Brain microvascular endothelial cell (primary cell): ENCODE measurements around the gene SASH1.

Experiments used
- DNase-seq: peaks from one replicate; pipeline ENCODE4 v3.0.0-alpha.2; 2020
- H3K27ac ChIP-seq: fragments of 250-450 bp; sonication (Bioruptor Pico); 2 replicates; pipeline ENCODE4 v1.5.1; 2020; ENCODE audit warnings: mild to moderate bottlenecking, moderate library complexity
- H3K27me3 ChIP-seq: fragments of 250-450 bp; sonication (Bioruptor Pico); replicated peaks from 2 replicates; pipeline ENCODE4 v1.5.1; 2020; ENCODE audit warnings: mild to moderate bottlenecking
- H3K36me3 ChIP-seq: fragments of 250-450 bp; sonication (Bioruptor Pico); replicated peaks from 2 replicates; pipeline ENCODE4 v1.5.1; 2020; ENCODE audit warnings: mild to moderate bottlenecking
- H3K4me3 ChIP-seq: 2 replicates; pipeline ENCODE4 v1.5.1; 2011; ENCODE audit warnings: low read depth, mild to moderate bottlenecking, control low read depth, low read length, moderate library complexity
- in situ Hi-C: cut with HindIII; loops from 2 replicates; pipeline ENCODE4 v1.10.0; 2017; ENCODE audit warnings: low sequenced_read_pairs, low pct_ligation_motif_present
- TF ChIP-seq, protein P1 (sequence below): IDR thresholded peaks from 2 replicates; pipeline ENCODE4 v1.5.1; 2011; ENCODE audit warnings: low read depth, mild to moderate bottlenecking, moderate library complexity, low read length, control low read depth, inconsistent platforms; ENCODE audit errors: missing control alignments

Gene SASH1

DNA sequence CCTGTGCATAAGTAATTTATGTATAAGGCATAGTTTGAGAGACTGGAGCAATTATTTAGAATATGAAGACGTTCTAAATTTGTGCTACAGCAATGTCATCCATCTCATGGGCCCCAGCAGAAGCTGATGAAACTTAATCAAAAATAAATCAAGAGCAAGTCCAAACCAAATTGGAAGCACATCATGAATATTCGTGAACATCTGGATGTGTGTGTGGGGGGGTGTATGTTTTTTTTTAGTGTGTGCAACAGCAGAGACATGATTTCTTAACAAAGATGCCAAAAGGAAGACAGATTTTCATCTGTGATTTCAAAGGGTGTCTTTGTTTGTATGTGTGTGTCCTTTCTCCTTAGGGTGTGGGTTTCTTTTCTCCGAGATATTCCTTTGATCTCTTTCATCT lies 58.9 kb downstream of the SASH1 start:
- Histone ChIP-seq H3K36me3 (no peaks in the 10 kb centered on the region), H3K27ac (no peak overlapping the region), H3K4me3 (no peak overlapping the region), H3K27me3 (no peaks in the 10 kb centered on the region)
- TF ChIP-seq, protein P1, sequence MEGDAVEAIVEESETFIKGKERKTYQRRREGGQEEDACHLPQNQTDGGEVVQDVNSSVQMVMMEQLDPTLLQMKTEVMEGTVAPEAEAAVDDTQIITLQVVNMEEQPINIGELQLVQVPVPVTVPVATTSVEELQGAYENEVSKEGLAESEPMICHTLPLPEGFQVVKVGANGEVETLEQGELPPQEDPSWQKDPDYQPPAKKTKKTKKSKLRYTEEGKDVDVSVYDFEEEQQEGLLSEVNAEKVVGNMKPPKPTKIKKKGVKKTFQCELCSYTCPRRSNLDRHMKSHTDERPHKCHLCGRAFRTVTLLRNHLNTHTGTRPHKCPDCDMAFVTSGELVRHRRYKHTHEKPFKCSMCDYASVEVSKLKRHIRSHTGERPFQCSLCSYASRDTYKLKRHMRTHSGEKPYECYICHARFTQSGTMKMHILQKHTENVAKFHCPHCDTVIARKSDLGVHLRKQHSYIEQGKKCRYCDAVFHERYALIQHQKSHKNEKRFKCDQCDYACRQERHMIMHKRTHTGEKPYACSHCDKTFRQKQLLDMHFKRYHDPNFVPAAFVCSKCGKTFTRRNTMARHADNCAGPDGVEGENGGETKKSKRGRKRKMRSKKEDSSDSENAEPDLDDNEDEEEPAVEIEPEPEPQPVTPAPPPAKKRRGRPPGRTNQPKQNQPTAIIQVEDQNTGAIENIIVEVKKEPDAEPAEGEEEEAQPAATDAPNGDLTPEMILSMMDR: no peak
- no peak for DNase-seq
- in situ Hi-C loops: no loop called here

DNA sequence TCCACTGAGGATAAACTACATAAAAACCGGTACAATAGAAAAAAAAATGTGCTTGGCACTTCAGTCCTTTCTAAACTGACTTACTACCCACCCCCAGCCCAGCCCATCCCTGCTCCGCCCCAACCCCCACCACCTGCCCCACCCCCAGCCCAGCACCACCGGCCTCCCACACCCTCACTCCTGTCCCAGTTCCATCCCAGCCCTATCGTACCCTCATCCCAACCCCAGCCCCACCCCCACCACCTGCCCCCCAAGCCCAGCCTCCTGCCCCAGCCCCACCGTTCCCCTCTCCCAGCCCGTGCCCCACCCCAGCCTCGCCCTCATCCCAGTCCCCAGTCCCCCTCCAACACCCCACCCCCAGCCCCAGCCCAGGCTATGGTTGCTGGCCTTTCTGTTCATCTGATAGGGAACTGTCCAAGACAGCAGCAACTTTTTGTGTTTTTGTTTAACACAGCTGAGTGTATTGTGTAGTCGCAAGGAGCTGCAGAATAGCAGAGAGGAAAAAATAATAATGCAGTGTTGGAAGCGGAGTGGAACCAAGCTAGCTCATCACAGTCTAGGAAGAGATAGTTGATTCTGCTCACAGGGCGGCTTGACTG lies 61.9 kb downstream of the SASH1 start:
- H3K27ac ChIP-seq: no peak overlapping the region
- no peaks in the 10 kb centered on the region for H3K27me3 ChIP-seq
- no peak overlapping the region for H3K4me3 ChIP-seq
- DNase-seq: no peak
- in situ Hi-C loops: no loop called here
- TF ChIP-seq, protein P1: no peak
- no peaks in the 10 kb centered on the region for H3K36me3 ChIP-seq

DNA sequence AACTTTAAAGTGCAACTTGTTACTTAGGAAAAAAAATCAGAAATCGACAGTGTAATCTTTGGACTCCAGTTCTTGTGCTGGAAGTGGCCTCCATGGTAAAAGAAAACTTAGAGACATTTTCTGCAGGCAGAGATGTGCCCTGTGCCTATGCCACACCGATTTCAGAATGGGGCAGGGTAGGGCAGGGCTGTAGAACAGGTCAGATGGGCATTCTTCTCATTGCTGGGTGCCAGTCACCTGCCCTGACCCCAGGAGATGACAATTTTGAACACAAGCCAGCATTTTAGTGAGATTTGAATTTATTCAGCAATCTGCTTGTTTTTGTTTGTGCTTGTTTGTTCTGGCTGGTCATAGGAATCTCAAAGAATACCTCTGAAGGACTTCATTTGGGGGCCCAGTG lies 63.3 kb downstream of the SASH1 start:
- no peak for DNase-seq
- in situ Hi-C loops: no loop called here
- Histone ChIP-seq H3K27me3 (no peaks in the 10 kb centered on the region), H3K4me3 (no peak overlapping the region), H3K36me3 (no peaks in the 10 kb centered on the region), H3K27ac (no peak overlapping the region)
- TF ChIP-seq, protein P1: no peak

DNA sequence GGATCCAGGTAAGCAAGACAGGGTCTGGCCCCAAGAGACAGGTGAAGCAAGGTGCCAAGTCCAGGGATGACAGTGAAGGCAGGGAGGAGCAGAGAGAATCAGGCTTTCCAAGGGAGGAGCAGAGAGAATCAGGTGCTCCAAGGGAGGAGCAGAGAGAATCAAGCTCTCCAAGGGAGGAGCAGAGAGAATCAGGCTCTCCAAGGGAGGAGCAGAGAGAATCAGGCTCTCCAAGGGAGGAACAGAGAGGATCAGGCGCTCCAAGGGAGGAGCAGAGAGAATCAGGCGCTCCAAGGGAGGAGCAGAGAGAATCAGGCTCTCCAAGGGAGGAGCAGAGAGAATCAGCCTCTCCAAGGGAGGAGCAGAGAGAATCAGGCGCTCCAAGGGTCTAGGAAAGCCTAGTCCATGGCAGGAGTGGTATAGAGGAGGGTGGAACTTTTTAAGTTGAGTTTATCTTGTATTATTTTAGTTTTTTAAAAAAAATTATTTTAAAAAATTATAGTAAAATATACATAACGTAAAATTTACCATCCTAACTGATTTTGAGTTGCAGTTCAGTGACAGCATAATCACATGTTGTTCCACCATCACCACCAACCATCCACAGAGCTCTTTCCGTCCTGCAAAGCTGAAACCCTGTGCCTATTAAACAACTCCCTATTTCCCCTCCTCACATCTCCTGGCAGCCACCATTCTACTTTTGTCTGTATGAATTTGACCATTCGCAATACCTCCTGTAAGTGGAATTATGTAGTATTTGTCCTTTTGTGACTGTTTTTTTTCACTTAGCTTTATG lies 64.1 kb downstream of the SASH1 start:
- TF ChIP-seq, protein P1: no peak
- no peak for DNase-seq
- in situ Hi-C loops: no loop called here
- Histone ChIP-seq H3K27ac (peak overlapping the region; percentile 52), H3K4me3 (no peak overlapping the region), H3K36me3 (no peaks in the 10 kb centered on the region), H3K27me3 (no peaks in the 10 kb centered on the region)

DNA sequence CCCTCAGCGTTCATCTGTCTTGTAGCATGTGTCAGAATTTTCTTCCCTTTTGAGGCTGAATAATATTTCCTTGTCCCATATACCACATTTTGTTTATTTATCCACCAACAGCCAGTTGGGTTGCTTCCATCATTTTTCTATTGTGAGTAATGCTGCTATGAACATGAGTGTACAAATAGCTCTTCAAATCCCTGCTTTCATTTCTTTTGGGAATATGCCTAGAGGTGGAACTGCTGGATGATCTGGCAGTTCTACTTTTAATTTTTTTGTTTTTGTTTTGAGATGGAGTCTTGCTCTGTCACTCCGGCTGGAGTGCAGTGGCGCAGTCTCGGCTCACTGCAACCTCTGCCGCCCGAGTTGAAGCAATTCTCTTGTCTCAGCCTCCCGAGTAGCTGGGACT lies 64.7 kb downstream of the SASH1 start:
- TF ChIP-seq, protein P1: no peak
- Histone ChIP-seq H3K27ac (peak overlapping the region; percentile 74), H3K36me3 (no peaks in the 10 kb centered on the region), H3K27me3 (no peaks in the 10 kb centered on the region), H3K4me3 (no peak overlapping the region)
- in situ Hi-C loops: no loop called here
- DNase-seq: peak; percentile 87
